ENCODE results near the gene GIMAP8.

Gene GIMAP8

GRCh38 chr7:150450491-150451001 is at the start of gene GIMAP8:
TSS of gene GIMAP8 (plus strand) at chr7:150450630. CDS start at chr7:150466699, 16,069 bp downstream.
- no peak for FAIRE-seq

GRCh38 chr7:150400788-150401423 is 49.5 kb upstream of the GIMAP8 start:
- no peak for FAIRE-seq

GRCh38 chr7:150401424-150401790 is 49.0 kb upstream of the GIMAP8 start:
- FAIRE-seq: no peak

GRCh38 chr7:150401861-150402631 is 48.4 kb upstream of the GIMAP8 start:
- FAIRE-seq: no peak

- no peak for FAIRE-seq
These were observed 47.6 kb upstream of the GIMAP8 start for GRCh38 chr7:150402671-150403321.

GRCh38 chr7:150403376-150404171 is 46.9 kb upstream of the GIMAP8 start:
- FAIRE-seq: no peak

GRCh38 chr7:150404172-150404804 is 46.1 kb upstream of the GIMAP8 start:
- FAIRE-seq: no peak

GRCh38 chr7:150404805-150405583 is 45.4 kb upstream of the GIMAP8 start:
- FAIRE-seq: no peak

- no peak for FAIRE-seq
These were observed 44.7 kb upstream of the GIMAP8 start for GRCh38 chr7:150405584-150406311.

GRCh38 chr7:150406312-150406566 is 44.2 kb upstream of the GIMAP8 start:
- FAIRE-seq: no peak

- no peak for FAIRE-seq
These were observed 43.6 kb upstream of the GIMAP8 start for GRCh38 chr7:150406567-150407421.

- no peak for FAIRE-seq
These were observed 42.6 kb upstream of the GIMAP8 start for GRCh38 chr7:150407588-150408392.

- FAIRE-seq: no peak
These were observed 41.8 kb upstream of the GIMAP8 start for GRCh38 chr7:150408393-150409299.

GRCh38 chr7:150409300-150410030 is 41.0 kb upstream of the GIMAP8 start:
- no peak for FAIRE-seq

- FAIRE-seq: no peak
These were observed 40.3 kb upstream of the GIMAP8 start for GRCh38 chr7:150410131-150410530.

- FAIRE-seq: no peak
These were observed 39.6 kb upstream of the GIMAP8 start for GRCh38 chr7:150410680-150411346.

- no peak for FAIRE-seq
These were observed 38.8 kb upstream of the GIMAP8 start for GRCh38 chr7:150411606-150412005.

Data from TTC549 (cell line).